GM18867 (cell line): ENCODE results near the gene BPIFB2.

Source experiments
- ATAC-seq: cut with Tn5 transposase; IDR thresholded peaks from one replicate; pipeline ENCODE4 v1.9.1; 2021; ENCODE audit warnings: mild to moderate bottlenecking, moderate library complexity; ENCODE audit not compliant: unreplicated experiment

The BPIFB2 gene

GRCh38 chr20:32984196-32984595, 23.3 kb upstream of the BPIFB2 start:
- ATAC-seq, result no peak

- ATAC-seq, result no peak
These were observed 22.7 kb upstream of the BPIFB2 start for GRCh38 chr20:32984631-32985354.

- no peak for ATAC-seq
These were observed 21.9 kb upstream of the BPIFB2 start for GRCh38 chr20:32985596-32985995.

- no peak for ATAC-seq
These were observed 21.1 kb upstream of the BPIFB2 start for GRCh38 chr20:32986331-32986966.

- no peak for ATAC-seq
These were observed 20.3 kb upstream of the BPIFB2 start for GRCh38 chr20:32987044-32987825.

- ATAC-seq, result no peak
These were observed 19.5 kb upstream of the BPIFB2 start for GRCh38 chr20:32988008-32988407.

- ATAC-seq, result no peak
These were observed 17.8 kb upstream of the BPIFB2 start for GRCh38 chr20:32989507-32990283.

- no peak for ATAC-seq
These were observed 17.1 kb upstream of the BPIFB2 start for GRCh38 chr20:32990426-32990825.

GRCh38 chr20:32991383-32991782, 16.1 kb upstream of the BPIFB2 start:
- ATAC-seq, result no peak

GRCh38 chr20:32991792-32992641, 15.5 kb upstream of the BPIFB2 start:
- ATAC-seq, result no peak

- no peak for ATAC-seq
These were observed 13.9 kb upstream of the BPIFB2 start for GRCh38 chr20:32993496-32994050.

- no peak for ATAC-seq
These were observed 11.7 kb upstream of the BPIFB2 start for GRCh38 chr20:32995802-32996201.

- no peak for ATAC-seq
These were observed 10.1 kb upstream of the BPIFB2 start for GRCh38 chr20:32997431-32997830.

GRCh38 chr20:32999603-33000250, 7.8 kb upstream of the BPIFB2 start:
- no peak for ATAC-seq

GRCh38 chr20:33000802-33001466, 6.6 kb upstream of the BPIFB2 start:
- ATAC-seq, result no peak

- no peak for ATAC-seq
These were observed 5.3 kb upstream of the BPIFB2 start for GRCh38 chr20:33002087-33002808.

GRCh38 chr20:33004141-33004751, 3.3 kb upstream of the BPIFB2 start, which contains the start of gene SUN5:
TSS of gene SUN5 (minus strand) at chr20:33004433. CDS start at chr20:33004340, 93 bp downstream.
- no peak for ATAC-seq

GRCh38 chr20:33005132-33005566, 2.4 kb upstream of the BPIFB2 start:
- no peak for ATAC-seq
